Stimulated activated CD4-positive, alpha-beta T cell treated with anti-CD3 and anti-CD28 coated beads, Interleukin-15, amount 100 ng/mL, for 24 hours (primary cell): ENCODE measurements around the gene CLCN4.
A peak's percentile ranks its signal among the peaks of the same experiment; 100 is the strongest.

ENCODE experiments used
- DNase-seq: peaks from one replicate; pipeline ENCODE4 v3.0.0-alpha.2; 2020

The CLCN4 gene

GRCh38 chrX:10133980-10134676, 22.6 kb upstream of the CLCN4 start:
- no peak for DNase-seq

GRCh38 chrX:10134921-10135320, 21.9 kb upstream of the CLCN4 start:
- DNase-seq, result no peak

DNA sequence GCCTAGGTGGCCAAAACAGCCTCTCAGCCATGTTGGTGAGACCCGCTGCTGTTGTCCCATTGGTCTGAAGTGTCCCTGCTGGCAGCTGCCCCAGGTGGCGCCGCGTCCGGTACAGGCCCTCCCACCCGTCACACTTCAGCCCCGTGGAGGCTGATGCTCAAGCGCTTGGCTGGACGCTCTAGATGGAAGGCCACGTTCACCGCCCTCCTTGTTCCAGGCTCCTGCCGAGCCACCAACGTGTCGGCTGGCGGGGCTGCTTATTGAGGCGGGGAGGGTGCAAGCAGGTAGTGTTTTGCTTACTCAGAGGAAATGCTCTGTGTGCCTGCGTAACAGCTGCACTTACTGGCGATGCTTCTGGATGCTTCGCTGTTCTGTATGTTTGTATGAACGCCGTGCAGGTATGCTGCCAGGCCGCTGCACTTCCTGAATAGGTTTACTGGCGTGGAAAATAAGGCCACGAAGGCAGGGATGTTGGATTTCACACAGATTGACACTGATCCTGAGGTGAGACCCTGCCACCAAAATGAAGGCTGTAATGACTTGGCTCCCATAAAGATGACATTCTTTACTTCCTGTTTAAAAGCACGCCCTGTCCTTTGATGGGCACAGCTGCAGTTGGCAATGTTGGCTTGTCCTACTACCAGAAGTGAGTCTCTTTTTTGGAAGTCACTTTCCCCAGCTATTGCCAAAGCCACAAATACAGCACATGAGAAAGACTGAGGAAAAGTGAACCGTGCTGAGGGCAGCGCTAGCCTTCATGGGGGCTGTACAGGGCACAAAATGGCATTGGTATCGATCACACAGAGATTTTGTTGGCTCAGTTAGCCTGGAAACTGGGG, 21.0 kb upstream of the CLCN4 start:
- DNase-seq, result no peak

DNA sequence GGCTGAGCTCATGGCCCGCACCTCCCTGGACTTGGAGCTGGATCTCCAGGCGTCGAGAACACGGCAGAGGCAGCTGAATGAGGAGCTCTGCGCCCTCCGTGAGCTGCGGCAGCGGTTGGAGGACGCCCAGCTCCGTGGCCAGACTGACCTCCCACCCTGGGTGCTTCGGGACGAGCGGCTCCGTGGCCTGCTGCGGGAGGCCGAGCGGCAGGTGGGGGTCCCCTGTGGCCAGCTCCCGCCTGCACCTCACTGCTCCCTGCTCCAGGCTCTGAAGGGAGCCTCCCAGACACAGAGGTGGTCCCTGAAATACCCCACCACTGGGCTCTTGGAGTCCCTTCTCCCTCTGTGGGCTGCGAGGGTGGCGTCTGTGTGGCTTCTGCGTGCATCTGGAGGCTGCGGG, 18.0 kb upstream of the CLCN4 start:
- DNase-seq, result no peak

GRCh38 chrX:10140264-10140663, 16.5 kb upstream of the CLCN4 start:
- DNase-seq, result no peak

- DNase-seq, result no peak
These were observed 14.7 kb upstream of the CLCN4 start for GRCh38 chrX:10142041-10142599.

DNA sequence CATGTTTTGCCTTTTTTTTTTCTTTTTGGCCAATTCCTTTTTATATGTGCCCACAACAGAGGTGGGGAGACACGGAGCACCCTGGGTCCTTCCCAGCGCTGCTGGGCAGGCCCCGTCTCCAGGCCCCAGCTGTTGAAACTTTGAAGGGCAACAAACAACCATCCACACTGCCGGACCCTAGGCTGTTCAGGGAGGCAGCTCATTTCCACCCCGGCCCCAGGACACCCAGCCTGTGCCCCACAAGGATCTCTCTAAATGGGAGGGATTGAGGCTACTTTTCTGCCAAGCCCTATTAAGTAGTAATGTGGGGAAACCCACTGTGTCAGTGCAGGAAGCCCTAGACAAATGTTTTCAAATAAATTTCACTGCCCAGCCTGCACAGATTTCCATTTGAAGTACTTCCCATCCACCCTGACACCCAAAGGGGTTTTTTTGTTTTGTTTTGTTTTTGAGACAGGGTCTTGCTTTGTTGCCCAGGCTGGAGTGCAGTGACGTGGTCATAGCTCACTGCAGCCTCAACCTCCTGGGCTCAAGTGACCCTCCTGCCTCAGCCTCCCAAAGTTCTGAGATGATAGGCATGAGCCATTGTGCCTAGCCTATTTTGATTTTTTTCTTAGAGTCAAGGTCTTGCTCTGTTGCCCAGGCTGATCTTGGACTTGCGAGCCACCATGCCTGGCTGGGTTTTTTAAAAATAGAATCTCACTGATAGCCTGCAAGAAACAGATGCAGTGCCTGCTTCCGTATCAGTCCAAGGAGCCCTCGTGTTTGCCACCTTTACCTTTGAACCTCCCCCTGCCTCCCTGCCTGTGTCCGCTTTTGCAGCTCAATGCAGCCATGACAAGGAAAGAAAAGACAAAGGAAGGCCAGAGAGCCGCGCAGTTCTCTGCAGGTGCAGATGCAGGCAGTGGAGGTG, 13.4 kb upstream of the CLCN4 start:
- no peak for DNase-seq

- DNase-seq, result no peak
These were observed 10.4 kb upstream of the CLCN4 start for GRCh38 chrX:10146346-10146745.

DNA sequence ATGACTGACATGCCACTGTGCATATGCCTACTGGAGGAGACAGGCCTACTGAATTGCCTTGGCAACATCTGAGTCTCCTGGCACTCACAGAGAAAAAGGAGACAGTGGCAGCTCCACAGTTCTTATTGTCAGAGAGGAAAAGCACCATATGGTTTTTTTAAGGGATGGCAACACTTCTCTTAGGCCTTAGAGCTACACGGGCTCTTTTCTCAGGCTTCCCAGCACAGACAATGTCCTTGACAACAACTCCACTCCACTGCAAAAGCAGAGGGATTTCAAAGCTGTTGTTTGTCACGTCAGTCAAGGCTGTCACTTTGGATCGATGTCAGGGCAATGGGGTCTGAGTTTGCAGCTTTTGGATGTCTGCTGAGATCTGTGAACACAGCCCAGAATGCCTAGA, 4.7 kb upstream of the CLCN4 start:
- no peak for DNase-seq

GRCh38 chrX:10155137-10155536, 1.6 kb upstream of the CLCN4 start:
- DNase-seq, result no peak

DNA sequence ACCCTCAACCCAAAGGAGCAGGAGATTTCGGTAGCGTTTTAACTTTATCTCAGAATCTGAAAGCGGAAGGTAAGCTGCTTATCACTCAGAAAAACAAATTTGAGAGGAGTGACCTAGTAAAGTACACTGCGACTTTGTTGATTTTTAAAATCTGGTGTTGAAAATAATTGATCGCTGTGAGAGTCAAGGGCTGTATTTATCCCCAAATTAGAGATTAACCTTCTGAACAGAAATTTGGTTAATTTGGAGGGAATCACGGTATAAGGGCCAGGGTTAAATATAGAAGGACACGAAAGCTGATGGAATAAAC, 212 bp downstream of the CLCN4 start:
- no peak for DNase-seq

DNA sequence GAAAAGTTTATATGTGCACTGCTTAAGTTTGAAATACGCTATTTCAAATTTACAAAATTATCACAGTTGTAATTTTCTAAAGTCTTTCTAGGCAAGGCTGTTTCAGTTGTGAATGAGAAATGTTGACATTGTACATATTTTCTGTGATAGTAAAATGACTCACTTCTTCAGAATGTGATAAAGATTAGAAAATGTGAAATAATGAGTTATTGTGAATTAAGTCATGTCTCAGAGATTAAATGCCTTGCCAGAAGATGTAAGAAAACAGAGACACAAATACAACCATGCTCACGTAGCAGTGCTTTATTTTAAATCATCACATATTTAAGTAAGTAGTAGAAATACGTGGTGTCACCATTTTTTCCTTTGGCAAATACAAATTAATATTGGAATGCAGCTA, 768 bp downstream of the CLCN4 start:
- DNase-seq, result no peak

GRCh38 chrX:10158279-10159144, 1.7 kb downstream of the CLCN4 start:
- DNase-seq, result peak; percentile 28

- no peak for DNase-seq
These were observed 2.3 kb downstream of the CLCN4 start for GRCh38 chrX:10159145-10159468.

DNA sequence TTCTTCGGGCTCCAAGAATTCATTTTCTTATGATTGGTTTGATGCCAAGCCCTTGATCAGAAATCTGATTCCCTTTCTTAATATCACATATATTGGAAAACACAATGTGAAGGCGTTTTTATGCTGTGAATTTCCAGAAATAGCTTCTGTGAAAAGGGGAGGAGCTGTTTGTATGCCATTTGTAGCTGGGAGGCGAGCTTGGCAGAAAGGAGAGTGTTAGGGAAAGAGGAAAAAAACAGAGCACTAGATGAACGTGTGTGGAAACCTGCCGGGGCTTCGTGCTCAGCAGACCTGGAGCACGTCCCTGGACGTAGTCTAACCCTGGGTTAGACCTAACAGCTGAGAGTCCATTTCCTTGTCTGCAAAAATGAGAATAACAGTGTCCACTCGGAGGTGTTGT, 3.4 kb downstream of the CLCN4 start:
- no peak for DNase-seq

DNA sequence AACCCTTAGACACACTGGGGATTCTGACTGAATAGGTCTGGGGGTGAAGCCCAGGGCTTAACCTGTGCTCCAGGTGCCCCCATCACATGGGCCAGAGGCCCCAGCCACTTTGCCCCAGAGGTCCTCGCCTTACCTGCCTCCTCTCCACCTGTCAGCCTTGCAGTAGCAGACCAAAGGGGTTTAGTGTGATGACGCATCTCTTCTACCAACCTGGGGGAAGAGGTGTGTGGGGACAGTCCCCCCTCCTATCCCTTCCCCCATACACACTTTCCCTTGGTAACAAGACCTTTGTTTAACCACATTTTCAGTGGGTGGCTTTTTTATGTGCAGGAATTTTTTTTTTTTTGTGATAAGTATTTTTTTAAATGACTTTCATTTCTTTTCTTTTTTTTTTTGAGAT, 6.3 kb downstream of the CLCN4 start:
- DNase-seq, result no peak

GRCh38 chrX:10164879-10165278, 8.1 kb downstream of the CLCN4 start:
- DNase-seq, result no peak

DNA sequence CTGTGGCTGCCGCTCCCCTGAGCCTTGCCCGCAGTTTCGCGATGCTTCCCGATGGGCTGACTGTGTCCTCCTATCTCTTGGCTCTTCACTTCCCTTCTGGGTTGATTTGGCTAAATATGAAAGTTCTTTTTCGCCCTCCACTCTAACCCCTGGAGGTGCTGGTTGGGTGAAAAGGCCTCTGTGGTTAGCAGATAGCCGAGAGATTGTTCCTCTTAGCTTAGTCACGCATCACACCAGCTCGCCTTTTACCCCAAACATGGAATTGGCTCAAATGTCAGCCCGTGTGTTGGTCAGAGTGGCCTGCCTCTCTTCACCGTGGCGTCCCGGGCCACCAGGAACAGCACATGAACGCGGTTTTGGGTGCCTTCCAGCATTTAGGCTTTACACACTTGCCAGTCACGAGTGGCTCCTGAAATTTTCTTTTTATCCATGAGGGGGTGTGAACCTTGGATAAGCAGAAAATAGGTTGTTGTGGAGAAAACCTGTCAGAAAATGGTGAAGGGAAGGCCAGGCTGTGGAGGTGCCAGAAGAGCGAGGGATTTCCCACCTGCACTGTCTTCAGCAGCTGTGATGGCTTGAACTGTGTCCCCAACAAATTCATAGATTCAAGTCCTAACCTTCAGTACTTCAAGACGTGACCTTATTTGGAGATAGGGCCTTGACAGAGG, 8.9 kb downstream of the CLCN4 start:
- DNase-seq, result no peak

GRCh38 chrX:10166248-10166716, 9.5 kb downstream of the CLCN4 start:
- no peak for DNase-seq

DNA sequence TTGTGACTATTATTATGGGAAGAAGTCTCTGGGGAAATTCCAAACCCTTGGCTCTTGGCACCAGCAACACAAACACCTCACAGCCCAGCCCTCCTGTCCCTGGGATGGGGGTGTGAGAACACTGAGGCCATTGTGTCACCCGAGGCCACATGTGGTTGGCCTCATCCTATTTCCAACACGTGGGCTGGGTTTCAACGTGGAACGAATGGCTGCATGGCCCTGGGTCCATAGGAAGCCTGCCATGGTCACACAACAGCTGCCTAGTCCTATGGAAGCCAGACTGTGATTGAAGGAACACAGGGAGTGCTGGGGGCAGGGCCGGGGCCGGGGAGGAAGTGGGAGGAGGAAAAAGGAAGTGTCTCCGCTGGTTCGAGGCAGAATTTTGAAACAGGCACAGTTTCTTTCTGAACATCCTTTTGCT, 10.0 kb downstream of the CLCN4 start:
- peak; percentile 27 for DNase-seq

DNA sequence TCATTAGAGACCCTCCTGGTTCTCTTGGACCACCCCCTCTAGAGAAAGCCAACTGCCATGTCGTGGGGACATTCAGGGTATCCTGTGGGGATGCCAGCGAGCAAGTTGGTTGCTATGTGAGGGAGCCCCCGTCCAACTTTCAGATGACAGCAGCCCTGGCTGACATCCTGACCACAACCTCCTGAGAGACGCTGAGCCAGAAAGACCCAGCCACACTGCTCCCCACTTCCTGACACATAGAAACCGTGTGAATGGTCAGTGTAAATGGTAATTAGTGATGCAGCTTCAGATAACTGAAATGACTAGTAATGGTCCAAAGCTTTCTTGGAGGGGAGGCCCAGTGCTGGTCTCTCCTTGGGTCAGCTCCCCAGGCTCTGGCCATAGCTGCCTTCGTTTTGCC, 10.8 kb downstream of the CLCN4 start:
- no peak for DNase-seq

DNA sequence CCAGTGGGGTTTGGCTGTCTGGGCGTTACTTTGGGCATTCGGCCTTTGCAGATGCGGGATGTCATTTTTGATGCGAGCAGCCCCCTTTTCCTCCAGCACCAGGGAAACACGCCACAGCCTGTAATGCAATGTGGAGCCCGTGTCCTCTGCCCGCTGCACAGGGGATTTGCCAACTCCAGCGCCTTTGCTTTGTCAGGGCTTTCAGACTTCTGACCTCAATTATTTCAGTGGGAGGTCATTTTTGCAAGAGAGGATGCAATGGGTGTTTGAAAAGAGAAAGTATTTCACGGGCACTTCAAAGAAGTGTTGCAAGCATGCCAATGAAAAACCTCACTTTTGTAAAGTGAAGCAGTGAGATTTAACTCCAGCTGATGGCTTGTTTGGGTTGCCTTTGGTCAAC, 11.5 kb downstream of the CLCN4 start:
- no peak for DNase-seq
